ENCODE measurements around the gene TTC9B.
"Not testable (repeated sequence)": the region's sequence is repeated elsewhere in the genome, so short reads cannot be mapped to it uniquely, and the experiment has no call there.

DNA sequence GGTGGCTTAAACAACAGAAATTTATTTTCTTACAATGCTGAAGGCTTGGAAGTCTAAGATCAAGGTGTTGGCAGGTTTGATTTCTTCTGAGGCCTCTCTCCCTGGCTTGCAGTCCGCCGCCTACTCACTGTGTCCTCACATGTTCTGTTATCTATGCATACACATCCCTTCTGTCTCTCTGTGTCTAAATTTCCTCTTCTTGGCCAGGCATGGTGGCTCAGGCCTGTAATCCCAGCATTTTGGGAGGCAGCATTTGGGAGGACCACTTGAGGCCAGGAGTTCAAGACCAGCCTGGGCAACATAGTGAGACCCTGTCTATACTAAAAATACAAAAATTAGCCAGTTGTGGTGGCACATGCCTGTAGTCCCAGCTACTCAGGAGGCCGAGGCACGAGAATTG is 46.9 kb downstream of the TTC9B start:
- TF ChIP-seq, protein P1, sequence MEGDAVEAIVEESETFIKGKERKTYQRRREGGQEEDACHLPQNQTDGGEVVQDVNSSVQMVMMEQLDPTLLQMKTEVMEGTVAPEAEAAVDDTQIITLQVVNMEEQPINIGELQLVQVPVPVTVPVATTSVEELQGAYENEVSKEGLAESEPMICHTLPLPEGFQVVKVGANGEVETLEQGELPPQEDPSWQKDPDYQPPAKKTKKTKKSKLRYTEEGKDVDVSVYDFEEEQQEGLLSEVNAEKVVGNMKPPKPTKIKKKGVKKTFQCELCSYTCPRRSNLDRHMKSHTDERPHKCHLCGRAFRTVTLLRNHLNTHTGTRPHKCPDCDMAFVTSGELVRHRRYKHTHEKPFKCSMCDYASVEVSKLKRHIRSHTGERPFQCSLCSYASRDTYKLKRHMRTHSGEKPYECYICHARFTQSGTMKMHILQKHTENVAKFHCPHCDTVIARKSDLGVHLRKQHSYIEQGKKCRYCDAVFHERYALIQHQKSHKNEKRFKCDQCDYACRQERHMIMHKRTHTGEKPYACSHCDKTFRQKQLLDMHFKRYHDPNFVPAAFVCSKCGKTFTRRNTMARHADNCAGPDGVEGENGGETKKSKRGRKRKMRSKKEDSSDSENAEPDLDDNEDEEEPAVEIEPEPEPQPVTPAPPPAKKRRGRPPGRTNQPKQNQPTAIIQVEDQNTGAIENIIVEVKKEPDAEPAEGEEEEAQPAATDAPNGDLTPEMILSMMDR (IDR thresholded peaks at IDR 0.05), result not testable (repeated sequence)
- TF ChIP-seq MAX (IDR thresholded peaks at IDR 0.05); HDAC2 (IDR thresholded peaks at IDR 0.05); ZFP36 (IDR thresholded peaks at IDR 0.05; ENCODE audit: borderline replicate concordance, partially characterized antibody); POLR2A (IDR thresholded peaks at IDR 0.05; ENCODE audit: low read length); ZC3H11A (IDR thresholded peaks at IDR 0.05); RFX5 (IDR thresholded peaks at IDR 0.05): not testable (repeated sequence)

Measured in A549 (cell line).